Osteoblast (primary cell): Measurements from ENCODE around the gene TMEM30B. TPM values are rescaled to one million over a fixed set of nuclear protein-coding genes. Genes with fewer than 3 reads are reported as not detected.
A peak's percentile ranks its signal among the peaks of the same experiment; 100 is the strongest.

Experiments used
- DNase-seq: peaks from one replicate; pipeline ENCODE4 v3.0.0; 2011; ENCODE audit warnings: low spot score, mixed read lengths; ENCODE audit not compliant: insufficient read length; ENCODE audit errors: missing footprints
- H2AFZ ChIP-seq: 2 replicates; pipeline ENCODE4 v1.6.0; 2011; ENCODE audit warnings: mild to moderate bottlenecking, low read length
- H3K27ac ChIP-seq: 2 replicates; pipeline ENCODE4 v1.5.1; 2011; ENCODE audit warnings: mild to moderate bottlenecking, low read depth, low read length, moderate library complexity
- H3K27me3 ChIP-seq: 2 replicates; pipeline ENCODE4 v1.6.0; 2012; ENCODE audit warnings: mild to moderate bottlenecking, control low read depth, inconsistent platforms, low read length, moderate library complexity; ENCODE audit not compliant: insufficient read depth
- H3K36me3 ChIP-seq: 2 replicates; pipeline ENCODE4 v1.5.1; 2011; ENCODE audit warnings: mild to moderate bottlenecking, low read length, control low read depth, moderate library complexity; ENCODE audit not compliant: insufficient read depth
- H3K4me1 ChIP-seq: 2 replicates; pipeline ENCODE4 v1.5.1; 2011; ENCODE audit warnings: mild to moderate bottlenecking, low read length, control low read depth, moderate library complexity; ENCODE audit not compliant: insufficient read depth
- H3K4me2 ChIP-seq: 2 replicates; pipeline ENCODE4 v1.6.0; 2011; ENCODE audit warnings: mild to moderate bottlenecking, low read length; ENCODE audit not compliant: insufficient read depth
- H3K4me3 ChIP-seq: fragments of 200-600 bp; sonication (generic); 3 replicates; pipeline ENCODE4 v1.5.1; 2012; ENCODE audit warnings: mild to moderate bottlenecking, low read length, inconsistent platforms; ENCODE audit not compliant: insufficient read depth
- H3K79me2 ChIP-seq: 2 replicates; pipeline ENCODE4 v1.6.0; 2012; ENCODE audit warnings: mild to moderate bottlenecking, low read length, control low read depth, inconsistent platforms; ENCODE audit not compliant: insufficient read depth
- H3K9me3 ChIP-seq: 2 replicates; pipeline ENCODE4 v1.5.1; 2011; ENCODE audit warnings: low read depth, low read length, control low read depth
- H4K20me1 ChIP-seq: 2 replicates; pipeline ENCODE4 v1.6.0; 2012; ENCODE audit warnings: mild to moderate bottlenecking, low read length, control low read depth; ENCODE audit not compliant: insufficient read depth
- CTCF ChIP-seq: IDR thresholded peaks from 2 replicates; pipeline ENCODE4 v1.5.1; 2011; ENCODE audit warnings: mild to moderate bottlenecking, low read depth, low read length, moderate library complexity; ENCODE audit errors: extremely low read depth
- total RNA-seq: library from RNA; depleted of rRNA; stranded (reverse); fragments of >200 nt; gene quantifications from 2 replicates; pipeline ENCODE4 v1.2.3, GENCODE V29; 2012

The TMEM30B gene
- total RNA-seq, 1 donor = 1.1 TPM

GRCh38 chr14:61269321-61270083, 11.6 kb downstream of the TMEM30B start:
- Histone ChIP-seq H3K9me3 (no peaks in the 10 kb centered on the region), H4K20me1 (no peaks in the 10 kb centered on the region), H3K36me3 (no peaks in the 10 kb centered on the region), H3K4me2 (peak overlapping the region; percentile 95), H3K4me1 (peaks cover 11% of the 10 kb centered on the region), H2AFZ (peak overlapping the region; percentile 93), H3K27ac (no peak overlapping the region), H3K79me2 (no peaks in the 10 kb centered on the region), H3K4me3 (peak overlapping the region; percentile 71), H3K27me3 (peaks cover 8% of the 10 kb centered on the region)
- peak; percentile 79 for TF ChIP-seq CTCF
- peak; percentile 86 for DNase-seq

GRCh38 chr14:61268812-61269211, 12.3 kb downstream of the TMEM30B start:
- H3K27ac ChIP-seq = peak overlapping the region; percentile 65
- no peak for DNase-seq
- H3K9me3 ChIP-seq = no peaks in the 10 kb centered on the region
- H4K20me1 ChIP-seq = no peaks in the 10 kb centered on the region
- no peak overlapping the region for H3K4me3 ChIP-seq
- no peak for TF ChIP-seq CTCF
- no peak overlapping the region for H3K4me2 ChIP-seq
- H3K27me3 ChIP-seq = peaks cover 4% of the 10 kb centered on the region
- H2AFZ ChIP-seq = no peak overlapping the region
- no peaks in the 10 kb centered on the region for H3K36me3 ChIP-seq
- no peaks in the 10 kb centered on the region for H3K79me2 ChIP-seq
- H3K4me1 ChIP-seq = peaks cover 11% of the 10 kb centered on the region

DNA sequence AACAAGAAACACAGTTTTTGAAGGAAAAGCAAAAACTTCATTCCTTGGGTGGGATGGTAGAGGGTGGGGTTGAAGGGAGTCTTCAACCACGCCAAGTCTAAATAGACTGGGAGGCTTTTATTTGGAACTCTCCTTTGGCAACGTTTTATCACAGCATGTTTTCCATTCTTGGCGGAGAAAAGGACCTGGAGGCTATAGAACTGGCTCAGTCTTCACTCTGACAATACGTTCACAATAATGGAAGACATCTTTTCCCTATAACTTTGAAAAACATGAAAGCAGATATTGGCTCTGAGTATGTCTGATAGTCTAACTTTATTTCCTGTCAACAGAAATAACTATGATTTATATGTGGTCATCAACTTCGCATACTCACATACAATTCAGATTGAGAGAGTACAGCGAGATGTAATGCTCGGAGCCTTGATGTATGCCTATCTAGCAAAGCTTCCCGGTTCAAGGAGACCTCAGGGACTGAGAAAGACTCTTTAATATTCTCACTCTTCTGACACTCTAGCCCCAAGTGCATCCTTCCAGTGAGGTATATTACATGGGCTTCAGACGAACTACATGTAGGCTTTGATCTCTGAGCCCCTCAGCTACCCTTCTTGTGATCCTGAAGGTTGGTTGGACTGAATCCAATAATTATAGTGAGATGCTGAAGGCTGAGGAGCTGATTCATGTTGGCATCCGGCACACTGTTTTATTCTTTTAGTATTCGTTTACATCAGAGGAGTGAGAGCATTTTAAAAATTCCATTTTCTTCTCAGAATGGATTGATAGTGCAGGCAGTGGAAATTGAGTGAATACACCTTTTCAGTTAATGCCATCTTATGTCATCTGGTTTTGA, 14.0 kb downstream of the TMEM30B start:
- Histone ChIP-seq H3K4me2 (no peak overlapping the region), H3K4me3 (no peak overlapping the region), H3K79me2 (no peaks in the 10 kb centered on the region), H3K36me3 (no peaks in the 10 kb centered on the region), H3K27me3 (no peaks in the 10 kb centered on the region), H3K27ac (no peak overlapping the region), H3K4me1 (peaks cover 14% of the 10 kb centered on the region), H3K9me3 (no peaks in the 10 kb centered on the region), H4K20me1 (no peaks in the 10 kb centered on the region), H2AFZ (no peak overlapping the region)
- no peak for DNase-seq
- no peak for TF ChIP-seq CTCF

DNA sequence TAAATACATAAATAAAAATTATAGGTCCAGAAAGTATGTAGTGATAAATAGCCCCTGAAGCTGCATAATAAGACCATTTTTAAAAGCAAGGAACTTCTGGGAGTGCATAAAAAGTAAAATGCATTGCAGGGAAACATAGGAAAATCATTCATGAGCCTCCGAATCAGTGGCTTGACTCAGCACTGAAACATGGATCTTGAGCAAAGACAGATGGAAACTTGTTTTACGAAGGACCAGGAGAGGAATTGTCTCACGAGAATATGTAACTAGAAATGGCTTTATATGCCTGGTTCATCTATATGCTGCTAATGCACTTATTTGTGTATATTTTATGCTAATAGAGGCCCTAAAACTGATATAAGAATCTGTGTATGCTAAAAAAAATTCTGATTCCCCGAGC, 14.7 kb downstream of the TMEM30B start:
- no peak for DNase-seq
- no peaks in the 10 kb centered on the region for H4K20me1 ChIP-seq
- peaks cover 20% of the 10 kb centered on the region for H3K4me1 ChIP-seq
- no peaks in the 10 kb centered on the region for H3K9me3 ChIP-seq
- no peaks in the 10 kb centered on the region for H3K36me3 ChIP-seq
- H2AFZ ChIP-seq = no peak overlapping the region
- H3K4me3 ChIP-seq = no peak overlapping the region
- no peak for TF ChIP-seq CTCF
- no peaks in the 10 kb centered on the region for H3K79me2 ChIP-seq
- no peaks in the 10 kb centered on the region for H3K27me3 ChIP-seq
- H3K4me2 ChIP-seq = no peak overlapping the region
- no peak overlapping the region for H3K27ac ChIP-seq
